COLO668 (cell line): ENCODE data around the gene LHPP.

Experiments
- DNase-seq: peaks from one replicate; lab custom pipeline; 2025; ENCODE audit not compliant: unreplicated experiment; lab: John Stamatoyannopoulos, UW

LHPP gene

DNA sequence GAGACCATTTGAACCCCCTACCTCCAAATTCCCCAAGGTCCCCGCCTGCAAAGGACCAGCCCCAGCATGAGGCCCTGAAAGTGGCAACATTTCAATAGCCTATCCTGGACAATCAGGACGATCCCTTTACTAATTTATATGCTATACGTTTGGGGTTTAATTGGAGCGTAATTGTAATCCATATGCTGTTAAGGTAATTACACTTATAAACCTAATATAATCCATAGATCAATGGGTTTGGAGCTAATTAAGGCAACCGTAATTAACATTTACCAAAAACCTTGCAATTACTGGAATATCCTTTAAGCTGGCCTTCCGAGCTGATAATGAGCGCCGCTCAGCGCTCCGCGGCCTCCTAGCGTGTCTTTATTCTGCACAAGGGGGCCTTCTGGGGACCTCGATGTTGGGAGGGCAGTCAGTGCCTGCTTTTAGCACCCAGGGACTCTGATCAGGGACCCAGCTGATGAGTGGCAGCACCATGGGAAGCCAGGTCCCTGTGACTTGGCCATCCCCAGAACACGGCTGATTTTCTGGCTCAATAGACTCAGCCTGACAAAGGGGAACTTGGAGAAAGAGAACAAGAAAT lies 91.2 kb downstream of the LHPP start:
- DNase-seq, result no peak

DNA sequence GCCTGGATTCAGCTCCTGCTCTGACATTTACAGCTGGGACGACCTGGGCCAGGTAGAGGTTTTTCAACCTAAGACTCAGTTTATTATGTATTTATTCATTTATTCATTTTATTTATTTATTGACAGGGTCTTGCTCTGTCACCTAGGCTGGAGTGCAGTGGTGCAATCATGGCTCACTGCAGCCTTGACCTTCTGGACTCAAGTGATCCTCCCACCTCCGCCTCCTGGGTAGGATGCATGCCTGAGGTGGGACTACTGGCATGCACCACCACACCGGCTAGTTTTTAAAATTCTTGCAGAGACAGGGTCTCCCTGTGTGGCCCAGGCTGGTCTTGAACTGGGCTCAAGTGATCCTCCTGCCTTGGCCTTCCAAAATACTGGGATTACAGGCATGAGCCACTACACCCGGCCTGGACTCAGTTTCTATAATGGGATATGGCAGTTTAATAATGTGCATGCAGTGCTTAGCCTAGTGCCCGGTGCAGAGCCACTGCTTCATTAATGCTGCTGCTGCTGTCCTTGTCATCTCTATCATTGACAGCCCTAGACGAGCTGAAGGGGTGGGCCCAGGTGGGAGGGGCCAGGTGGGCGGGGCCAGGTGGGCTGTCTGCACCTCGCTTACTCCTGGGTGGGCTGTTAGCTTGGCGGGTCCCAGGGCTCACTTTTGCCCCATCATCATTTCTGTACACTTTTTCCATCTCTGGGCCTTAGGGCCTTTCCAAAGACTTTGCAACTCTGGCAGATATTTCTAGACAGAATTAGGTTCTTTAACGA lies 92.6 kb downstream of the LHPP start:
- no peak for DNase-seq

DNA sequence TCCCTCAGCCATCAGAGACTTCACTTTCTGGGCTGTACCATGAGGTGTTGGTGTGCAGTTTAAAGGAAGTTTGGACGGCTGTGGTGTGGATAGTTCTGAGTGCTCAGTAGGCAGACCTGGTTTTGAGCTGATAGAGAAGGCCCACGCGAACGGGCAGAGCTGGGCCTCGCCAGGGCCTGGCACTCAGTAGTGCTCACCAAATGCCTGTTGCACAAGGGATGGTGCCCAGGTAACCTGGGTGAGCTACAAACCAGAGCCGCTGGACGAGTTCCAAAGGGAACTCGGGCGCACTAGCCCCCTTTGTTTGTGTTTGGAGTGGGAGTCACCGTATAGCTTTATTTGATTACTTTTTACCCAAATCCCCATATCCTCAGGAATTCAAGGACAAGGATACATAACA lies 95.5 kb downstream of the LHPP start:
- DNase-seq, result no peak

DNA sequence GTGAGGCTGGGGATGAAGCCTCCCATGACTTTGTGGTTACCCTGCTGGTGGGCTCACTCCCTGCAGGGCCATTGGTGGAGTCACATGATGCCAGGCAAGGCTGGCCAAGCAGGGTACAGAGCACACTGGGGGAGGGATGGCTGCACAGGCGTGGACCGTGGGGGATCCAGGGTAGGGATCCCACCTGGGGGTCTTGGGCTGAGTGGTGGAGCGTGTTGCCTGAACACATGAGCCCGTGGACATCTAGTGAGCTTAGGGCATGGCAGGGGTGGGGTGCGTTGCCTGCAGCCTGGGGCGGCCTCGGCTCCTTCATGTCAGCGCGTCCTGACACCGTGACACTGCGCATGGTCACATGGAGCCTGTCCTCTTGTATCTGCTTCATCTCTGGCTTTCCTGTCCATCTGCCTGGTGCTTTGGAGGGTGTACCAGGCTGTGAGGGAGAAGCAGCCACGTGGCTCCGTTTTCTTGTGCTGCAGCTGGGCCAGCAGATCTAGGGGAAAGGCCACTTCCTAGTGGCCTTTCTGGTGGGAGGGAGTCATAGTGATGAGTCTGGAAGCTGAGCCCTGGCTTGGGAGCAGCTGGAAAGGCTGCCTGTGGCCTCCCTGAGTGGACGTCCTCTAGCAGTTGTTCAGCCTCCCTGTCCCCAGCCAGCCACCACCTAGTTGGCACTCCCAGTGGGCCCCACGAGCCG lies 96.2 kb downstream of the LHPP start:
- no peak for DNase-seq

DNA sequence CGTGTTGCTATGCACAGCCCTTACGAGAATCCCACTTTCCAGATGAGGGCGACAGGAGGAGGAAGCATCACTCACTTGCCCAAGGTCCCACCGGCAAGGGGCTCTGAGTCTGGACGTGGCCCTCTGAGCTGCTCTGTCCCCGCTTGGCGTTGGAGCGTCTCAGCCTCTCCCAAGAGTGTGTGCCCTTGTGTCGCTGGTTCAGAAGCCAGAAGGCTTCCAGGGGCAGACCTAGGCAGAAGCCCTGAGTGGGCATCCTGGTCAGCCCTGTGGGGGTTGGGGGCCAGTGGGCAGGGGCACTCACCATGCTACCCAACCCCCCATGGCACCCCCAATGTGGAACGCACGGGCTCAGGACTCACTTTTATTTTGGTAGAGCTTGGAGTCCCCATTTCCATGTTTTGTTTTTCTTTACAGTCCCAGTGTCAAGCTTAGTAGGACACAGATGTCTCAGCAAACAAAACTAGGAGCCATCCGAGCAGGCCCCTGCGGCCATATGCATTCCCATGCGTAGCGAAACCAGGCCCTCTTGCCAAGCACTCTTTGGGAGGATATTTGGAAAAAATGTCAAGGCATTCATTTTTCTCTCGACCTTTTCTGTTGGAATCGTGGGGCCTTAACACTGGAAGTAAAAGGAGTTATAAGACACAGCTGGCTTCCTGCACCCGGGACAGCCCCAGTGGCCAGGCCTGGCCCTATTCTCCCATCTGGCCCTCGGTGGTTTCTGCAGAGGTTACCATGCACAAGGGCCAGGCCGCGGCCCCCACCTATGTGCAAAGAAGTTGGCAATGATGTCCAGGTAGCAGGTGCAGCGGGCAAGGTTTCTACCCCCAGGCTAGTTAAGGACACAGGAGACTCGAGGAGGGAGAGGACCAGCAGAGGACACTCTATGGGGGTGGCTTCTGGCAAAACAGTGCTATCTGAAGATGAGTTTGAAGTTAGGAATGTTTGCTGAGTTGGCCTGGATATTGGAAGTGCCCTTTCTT lies 97.0 kb downstream of the LHPP start:
- no peak for DNase-seq

DNA sequence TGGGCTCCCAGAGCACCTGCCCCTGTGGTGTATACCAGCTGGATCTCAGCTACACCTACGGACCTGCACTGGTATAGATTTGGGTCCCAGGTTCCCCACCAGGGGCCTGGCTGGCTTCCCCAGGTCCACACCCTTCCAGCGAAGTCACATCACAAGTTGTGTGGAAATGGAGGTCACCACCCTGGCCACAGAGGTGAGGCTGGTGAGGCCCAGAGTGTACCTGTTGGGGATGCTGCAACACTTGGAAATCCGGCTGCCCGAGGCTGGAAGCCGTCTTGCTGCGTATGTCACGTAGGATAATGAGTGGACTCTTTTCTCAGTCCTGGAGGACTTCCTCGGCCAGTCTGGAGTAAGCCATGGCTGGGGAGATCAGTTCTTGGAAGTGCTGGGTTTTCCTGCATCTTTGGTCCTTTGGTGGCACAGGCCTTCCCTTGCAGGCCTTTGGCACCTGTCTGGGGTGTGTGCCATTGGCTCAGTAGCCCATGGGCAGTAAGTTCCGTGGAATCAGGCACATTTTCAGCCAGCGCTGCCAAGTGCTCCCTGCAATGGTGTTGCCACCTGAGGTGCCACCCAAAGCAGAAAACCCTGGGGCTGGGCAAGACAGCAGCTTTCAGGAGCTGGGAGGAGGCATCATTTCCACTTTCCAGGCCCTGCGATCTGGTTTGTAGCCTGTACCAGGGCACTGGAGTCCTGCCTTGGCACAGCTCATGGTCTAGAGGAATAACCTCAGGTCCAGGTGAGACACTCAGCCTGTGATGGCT lies 97.9 kb downstream of the LHPP start:
- no peak for DNase-seq

DNA sequence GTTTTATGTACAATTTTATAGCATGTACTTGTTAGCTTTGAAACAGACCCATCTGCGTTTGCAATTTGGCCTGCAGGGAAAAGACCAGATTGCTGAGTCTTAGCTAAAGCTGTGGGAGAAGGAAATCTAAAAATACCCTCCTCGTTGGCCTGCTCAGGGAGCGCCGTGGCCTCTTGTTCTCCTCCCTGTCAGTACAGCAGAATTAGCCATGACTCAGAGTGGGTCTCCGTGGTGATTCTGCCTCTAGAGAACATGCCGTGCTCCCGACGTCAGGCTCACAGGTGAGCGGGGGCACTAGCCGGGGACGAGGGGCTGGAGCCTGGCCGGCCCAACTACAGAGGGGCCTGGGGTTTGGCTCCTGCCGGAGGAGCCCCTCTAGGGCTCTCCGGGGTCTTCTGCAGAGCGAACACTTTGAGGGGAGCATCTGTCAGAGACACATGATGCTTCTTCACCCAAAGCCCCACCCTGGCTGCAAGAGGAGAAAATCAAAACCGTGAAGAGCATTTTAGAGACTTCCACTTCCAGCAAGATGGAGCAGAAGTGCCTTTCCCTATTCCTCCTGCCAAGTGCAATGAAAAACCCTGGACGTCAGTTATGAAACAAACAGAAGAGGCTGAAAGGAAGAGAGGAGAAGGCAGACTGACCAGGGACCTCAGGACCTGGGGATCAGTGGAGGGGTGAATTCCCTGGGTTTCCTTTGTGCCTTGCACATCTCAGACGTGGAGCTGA lies 98.9 kb downstream of the LHPP start:
- DNase-seq, result no peak

DNA sequence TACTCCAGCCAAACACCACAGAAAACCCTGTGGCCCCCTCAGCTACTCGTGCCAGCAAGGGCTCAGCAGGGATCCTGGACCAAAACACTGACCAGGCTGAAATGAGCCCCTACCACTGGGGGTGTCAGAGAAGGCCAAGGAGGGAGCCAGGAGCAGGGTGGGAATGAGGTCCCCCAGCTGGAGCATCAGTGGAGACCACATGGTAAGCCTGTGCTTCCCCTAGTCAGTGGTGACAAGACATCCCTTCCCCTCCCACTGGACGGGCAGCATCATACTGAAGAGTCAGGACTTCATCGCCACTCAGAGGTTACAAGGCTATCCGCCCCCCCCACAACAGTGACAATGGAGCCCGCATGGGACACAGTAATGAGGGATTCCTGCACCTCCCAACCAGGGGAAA lies 99.6 kb downstream of the LHPP start:
- DNase-seq, result no peak

DNA sequence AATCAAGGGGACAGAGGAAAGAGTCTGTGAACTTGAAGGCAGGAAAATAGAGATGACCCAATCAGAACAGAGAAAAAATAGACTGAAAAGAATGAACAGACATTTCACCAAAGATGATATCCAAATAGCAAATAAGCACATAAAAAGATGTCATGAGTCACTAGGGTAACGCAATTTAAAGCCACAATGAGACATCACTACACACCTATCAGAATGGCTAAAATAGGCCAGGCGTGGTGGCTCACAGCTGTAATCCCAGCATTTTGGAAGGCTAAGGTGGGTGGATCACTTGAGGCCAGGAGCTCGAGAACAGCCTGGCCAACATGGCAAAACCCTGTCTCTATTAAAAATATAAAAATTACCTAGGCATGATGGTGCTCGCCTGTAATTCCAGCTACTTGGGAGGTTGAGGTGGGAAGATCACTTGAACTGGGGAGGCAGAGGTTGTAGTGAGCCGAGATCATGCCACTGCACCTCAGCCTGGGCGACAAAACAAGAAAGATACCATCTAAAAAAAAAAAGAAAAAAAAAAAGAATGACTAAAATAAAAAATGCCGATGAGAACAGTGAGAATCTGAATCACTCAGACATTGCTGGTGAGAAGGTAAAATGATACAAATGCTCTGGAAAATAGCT lies 100.9 kb downstream of the LHPP start:
- DNase-seq, result no peak

DNA sequence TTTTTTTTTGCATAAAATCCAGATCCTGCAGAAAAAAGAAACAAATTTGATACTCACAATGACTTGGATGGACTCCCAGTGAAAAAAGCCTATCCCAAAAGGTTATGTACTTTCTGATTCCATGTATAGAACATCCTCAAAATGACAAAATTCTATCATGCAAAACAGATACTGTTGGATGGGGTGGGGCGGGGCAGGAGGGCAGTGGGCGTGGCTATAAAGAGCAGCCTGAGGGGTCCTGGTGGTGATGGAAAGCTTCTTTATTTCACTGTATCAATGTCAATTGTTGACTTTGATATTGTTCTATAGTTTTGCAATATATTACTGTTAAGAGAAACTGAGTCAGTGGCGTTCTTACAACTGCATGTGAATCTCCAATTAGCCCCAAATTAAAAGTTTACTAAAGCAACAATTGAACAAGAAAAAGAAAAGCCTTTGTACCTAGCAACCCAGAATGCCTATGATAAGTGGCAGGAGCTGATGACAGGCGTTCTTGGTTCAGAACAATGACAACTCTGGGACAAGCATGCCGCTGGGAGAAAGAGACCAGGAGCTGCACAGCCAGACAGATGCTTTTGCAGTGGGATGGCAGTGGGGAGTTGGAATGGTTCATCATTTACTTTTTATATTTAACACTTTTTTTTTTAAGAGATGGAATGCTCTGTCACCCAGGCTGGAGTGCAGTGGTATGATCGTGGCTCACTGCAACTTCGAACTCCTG lies 101.9 kb downstream of the LHPP start:
- no peak for DNase-seq

DNA sequence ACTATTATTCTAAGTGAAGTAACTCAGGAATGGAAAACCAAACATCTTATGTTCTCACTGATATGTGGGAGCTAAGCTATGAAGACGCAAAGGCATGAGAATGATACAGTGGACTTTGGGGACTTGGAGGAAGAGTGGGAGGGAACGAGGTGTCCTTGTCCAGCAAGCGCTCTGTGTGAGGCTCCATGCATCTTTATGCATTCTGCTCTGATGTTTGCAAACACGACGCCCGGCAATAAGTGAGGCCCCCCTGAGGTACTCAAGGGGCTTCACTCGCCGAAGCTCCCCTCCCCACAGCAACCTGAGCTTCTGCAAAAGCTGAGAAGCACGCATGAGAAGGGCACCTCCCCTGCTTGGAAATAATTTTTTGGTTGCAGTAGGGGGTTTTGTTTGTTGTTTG lies 103.3 kb downstream of the LHPP start:
- DNase-seq, result no peak

DNA sequence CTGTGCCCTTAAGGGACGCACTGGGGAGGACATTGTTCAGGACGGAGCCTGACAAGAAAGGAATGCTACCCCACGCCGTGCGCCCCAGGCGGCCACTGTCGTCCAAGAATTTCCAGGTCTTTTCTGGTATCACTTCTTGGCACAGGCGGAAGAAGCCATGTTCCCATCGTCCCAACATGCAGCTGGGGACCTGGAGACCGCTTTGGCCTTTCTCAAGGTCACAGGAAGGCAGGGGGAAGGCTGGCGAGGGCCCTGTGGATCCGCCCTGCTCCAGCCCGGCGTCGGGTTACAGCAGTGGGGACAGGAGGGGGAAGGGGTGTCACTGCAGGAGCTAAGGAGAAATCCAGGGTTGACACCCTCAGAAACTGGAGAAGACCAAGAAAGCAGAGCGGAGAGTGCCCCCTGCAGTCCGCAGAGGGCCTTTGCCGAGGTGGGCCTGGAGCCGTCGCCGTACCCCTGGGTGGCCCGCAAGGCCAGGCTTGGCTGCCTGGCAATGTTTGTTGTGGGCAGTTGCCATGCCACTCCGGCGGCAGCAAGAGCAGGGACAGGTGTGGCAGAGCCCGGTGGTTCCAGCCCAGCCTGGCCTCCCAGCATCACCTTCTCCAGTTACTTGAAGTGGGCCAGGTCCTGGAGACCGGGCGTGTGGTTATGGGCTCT lies 104.1 kb downstream of the LHPP start:
- peak; percentile 89 for DNase-seq

DNA sequence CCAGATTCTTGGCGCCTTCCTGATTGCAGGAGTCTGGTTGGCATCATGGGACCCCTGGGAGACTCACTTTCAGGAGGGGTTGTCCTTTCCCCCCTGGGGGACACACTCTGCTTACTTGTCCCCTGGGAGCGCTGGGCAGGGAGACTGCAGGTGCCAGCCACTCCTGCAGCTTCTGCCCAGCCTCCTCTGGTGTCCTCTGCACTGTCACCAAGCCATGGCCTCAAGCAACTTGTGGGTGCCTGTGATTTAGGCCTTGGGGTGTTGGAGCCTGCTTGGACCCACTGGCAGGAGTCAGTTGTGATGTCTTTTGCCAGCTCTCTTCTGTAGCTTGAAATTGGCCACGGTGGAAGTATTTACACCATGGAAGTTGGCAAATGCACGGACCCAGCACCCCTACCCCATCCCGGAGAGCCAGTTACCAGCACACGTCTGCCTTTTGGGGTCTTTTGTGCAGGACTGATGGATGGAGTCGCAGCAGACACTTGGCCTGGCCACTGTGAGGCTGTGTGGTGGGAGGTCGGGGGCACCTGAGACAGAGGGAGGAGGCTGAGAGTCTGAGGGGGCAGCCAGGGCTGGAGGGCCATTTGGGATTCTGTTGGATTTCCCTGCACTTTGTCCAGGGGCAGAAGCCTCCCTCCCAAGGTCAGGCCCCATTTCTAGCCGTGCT lies 104.7 kb downstream of the LHPP start:
- DNase-seq, result no peak

DNA sequence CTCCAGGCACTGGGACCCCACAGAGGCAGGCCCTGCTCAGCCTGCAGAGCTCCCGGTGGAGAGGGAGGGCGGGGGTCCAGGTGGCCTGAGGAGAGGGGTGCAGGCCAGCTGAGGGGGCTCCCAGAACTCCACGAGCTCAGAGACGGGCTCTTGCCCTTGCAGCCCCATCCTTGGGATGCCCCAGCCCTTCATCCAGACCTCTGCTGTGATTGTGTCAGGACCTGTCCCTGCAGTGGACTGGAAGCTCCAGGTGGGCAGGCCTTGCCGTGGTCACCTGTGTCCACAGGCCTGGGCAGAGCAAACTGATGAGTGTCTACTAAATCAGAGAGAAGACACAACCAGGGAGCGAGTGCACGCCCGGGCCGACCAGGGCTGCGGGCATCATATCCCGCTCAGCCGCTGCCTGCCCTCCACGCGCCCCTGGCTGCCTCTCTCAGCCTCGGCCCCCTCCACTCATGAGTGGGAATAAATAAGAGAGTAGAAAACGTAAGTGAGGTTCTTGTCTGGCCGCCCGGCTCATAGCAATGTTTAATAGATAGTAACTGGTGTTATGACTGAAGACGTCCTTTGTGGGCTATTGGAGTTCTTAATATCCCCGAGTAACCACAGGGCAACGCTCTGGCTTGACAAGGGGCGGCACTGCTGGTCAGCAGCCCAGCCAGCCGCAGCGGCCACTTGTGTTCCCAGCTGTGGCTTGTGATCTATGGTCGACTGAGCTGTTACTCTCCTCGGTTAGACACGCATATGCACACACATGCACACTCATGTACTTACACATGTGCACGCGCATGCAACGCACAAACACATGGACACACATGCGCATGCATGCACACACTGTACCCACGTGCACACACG lies 105.6 kb downstream of the LHPP start:
- DNase-seq, result no peak

DNA sequence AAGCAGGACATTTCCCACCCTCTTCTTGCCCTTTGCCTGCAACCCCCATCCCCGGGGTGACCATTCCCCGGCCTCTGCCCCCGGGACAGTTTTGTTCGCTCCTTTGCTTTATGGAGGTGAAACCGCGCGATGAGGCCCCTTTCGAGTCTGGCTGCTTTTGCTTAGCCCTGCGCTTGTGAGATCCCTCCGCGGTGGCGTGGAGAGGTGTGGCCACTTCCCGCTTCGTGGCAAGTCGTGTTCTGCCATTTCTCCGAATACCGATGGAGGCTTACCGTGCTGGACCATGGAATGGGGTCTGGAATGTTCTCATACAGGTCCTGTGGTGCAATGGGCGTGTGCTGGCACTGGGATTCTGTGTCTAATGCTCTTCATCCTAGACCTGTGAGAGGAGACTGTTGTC lies 106.7 kb downstream of the LHPP start:
- no peak for DNase-seq

DNA sequence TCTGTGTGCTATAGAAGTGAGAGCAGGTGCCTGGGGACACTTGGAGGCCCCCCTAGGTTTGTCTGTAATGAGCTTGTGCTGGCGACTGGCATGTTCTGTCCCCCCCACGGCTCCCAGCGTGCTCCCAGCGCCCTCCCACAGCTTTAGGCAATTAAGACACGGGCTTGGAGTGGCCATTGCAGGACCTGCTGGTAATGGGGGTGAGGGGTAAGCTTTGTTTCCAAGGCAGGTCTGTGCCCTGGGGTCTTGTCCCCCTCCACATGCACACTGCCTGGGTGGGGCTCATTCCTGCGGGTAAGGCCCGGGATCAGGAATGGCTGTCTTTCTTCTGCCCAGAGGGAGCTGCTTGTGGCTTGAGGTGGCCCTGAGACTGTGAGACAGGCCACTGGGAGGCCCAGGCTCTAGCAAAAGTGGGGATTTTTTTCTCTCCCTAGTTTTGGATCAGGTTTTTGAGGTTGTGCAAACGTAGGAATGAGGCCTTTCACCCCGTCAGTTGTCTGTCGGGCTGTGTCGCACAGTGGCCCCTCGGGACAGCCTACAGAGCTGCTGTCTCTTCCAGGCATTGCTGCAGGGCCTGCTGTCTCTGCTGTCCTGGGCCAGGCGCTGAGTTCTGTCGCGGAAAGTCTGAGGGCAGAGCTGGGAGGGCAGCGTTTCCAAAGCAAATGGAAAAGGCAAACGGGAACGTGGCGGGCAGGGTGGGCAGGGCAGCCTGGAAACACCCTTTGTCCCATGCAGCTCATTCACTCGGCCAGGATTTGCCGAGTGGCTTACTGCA lies 107.4 kb downstream of the LHPP start:
- DNase-seq, result no peak
